WTC11 (cell line): ENCODE measurements around the gene SNAP29.

Experiments used
- ATF6 ChIP-seq: sonication (generic); formaldehyde crosslinking; IDR thresholded peaks from 2 replicates; pipeline ENCODE4 v1.8.1; 2023; ENCODE audit warnings: mild to moderate bottlenecking, missing genetic modification reagents
- CREM ChIP-seq: sonication (generic); formaldehyde crosslinking; IDR thresholded peaks from 2 replicates; pipeline ENCODE4 v1.8.1; 2022; ENCODE audit warnings: mild to moderate bottlenecking, missing genetic modification reagents, moderate library complexity
- CTCF ChIP-seq: fragments of 200-600 bp; IDR thresholded peaks from 2 replicates; pipeline ENCODE4 v1.8.0; 2022; ENCODE audit warnings: antibody characterized with exemption
- ESRRA ChIP-seq: sonication (generic); formaldehyde crosslinking; IDR thresholded peaks from 2 replicates; pipeline ENCODE4 v1.8.1; 2022; ENCODE audit warnings: mild to moderate bottlenecking, missing genetic modification reagents, borderline replicate concordance
- JUN ChIP-seq: sonication (generic); formaldehyde crosslinking; IDR thresholded peaks from 2 replicates; pipeline ENCODE4 v1.8.0; 2023; ENCODE audit warnings: mild to moderate bottlenecking, missing genetic modification reagents
- MAX ChIP-seq: sonication (generic); formaldehyde crosslinking; IDR thresholded peaks from 2 replicates; pipeline ENCODE4 v1.8.0; 2022; ENCODE audit warnings: mild to moderate bottlenecking, missing genetic modification reagents
- MLX ChIP-seq: sonication (generic); formaldehyde crosslinking; IDR thresholded peaks from 2 replicates; pipeline ENCODE4 v1.8.1; 2023; ENCODE audit warnings: mild to moderate bottlenecking, missing genetic modification reagents, moderate library complexity
- NFYB ChIP-seq: sonication (generic); formaldehyde crosslinking; conservative IDR thresholded peaks from 2 replicates; pipeline ENCODE4 v1.8.0; 2022; ENCODE audit warnings: low read depth, missing genetic modification reagents
- NR3C1 ChIP-seq: sonication (generic); formaldehyde crosslinking; conservative IDR thresholded peaks from 2 replicates; pipeline ENCODE4 v1.8.1; 2023; ENCODE audit warnings: low read depth, mild to moderate bottlenecking, missing genetic modification reagents
- TP53 ChIP-seq: sonication (generic); formaldehyde crosslinking; IDR thresholded peaks from 2 replicates; pipeline ENCODE4 v1.8.1; 2023; ENCODE audit warnings: mild to moderate bottlenecking, missing genetic modification reagents
- ZMAT4 ChIP-seq: fragments of 250-450 bp; sonication (Bioruptor Pico); IDR thresholded peaks from 2 replicates; pipeline ENCODE4 v1.9.0; 2021; ENCODE audit warnings: mild to moderate bottlenecking
- ZNF121 ChIP-seq: sonication (generic); formaldehyde crosslinking; IDR thresholded peaks from 2 replicates; pipeline ENCODE4 v1.8.0; 2023; ENCODE audit warnings: missing genetic modification reagents
- ZNF219 ChIP-seq: sonication (generic); formaldehyde crosslinking; IDR thresholded peaks from 2 replicates; pipeline ENCODE4 v1.8.0; 2023; ENCODE audit warnings: missing genetic modification reagents, mild to moderate bottlenecking, borderline replicate concordance
- ZNF512 ChIP-seq: sonication (generic); formaldehyde crosslinking; IDR thresholded peaks from 2 replicates; pipeline ENCODE4 v1.8.1; 2022; ENCODE audit warnings: missing genetic modification reagents, borderline replicate concordance

- TF ChIP-seq JUN (CRISPR knock-in tag) (no peak), ESRRA (CRISPR knock-in tag) (no peak), ZNF121 (CRISPR knock-in tag) (no peak), CTCF (no peak), ZMAT4 (CRISPR knock-in tag) (no peak), ATF6 (no peak), MLX (no peak), CREM (CRISPR knock-in tag) (no peak), ZNF219 (CRISPR knock-in tag) (no peak), NFYB (CRISPR knock-in tag) (no peak), NR3C1 (no peak), ZNF512 (CRISPR knock-in tag) (no peak), TP53 (no peak), MAX (CRISPR knock-in tag) (no peak)
These were observed 78.4 kb downstream of the SNAP29 start for GRCh38 chr22:20937031-20937793.
